Stomach (tissue), 9 donors: ENCODE measurements around the gene ST6GALNAC3. TPM values are rescaled to one million over a fixed set of nuclear protein-coding genes. Genes with fewer than 3 reads are reported as not detected.

Experiments
- DNase-seq, 2 donors: peaks; one replicate each; pipeline versions ENCODE4 v3.0.0 to v3.0.0-alpha.2; 2013 to 2019
- H3K27ac ChIP-seq, 5 donors: fragments of 200-600 bp in 4 of 5; sonication (generic) in 4 of 5; one replicate each; pipeline ENCODE4 v1.5.1; 2013 to 2019; ENCODE audit warnings: mild to moderate bottlenecking in 1 of 5, moderate library complexity in 1 of 5
- H3K27me3 ChIP-seq, 3 donors: fragments of 200-600 bp; sonication (generic); one replicate each; pipeline ENCODE4 v1.5.1; 2017 to 2019; ENCODE audit warnings: mixed run types in 1 of 3
- H3K36me3 ChIP-seq, 4 donors: fragments of 200-600 bp; sonication (generic); 1 replicate in 3 of 4; 2 replicates in 1 of 4; pipeline ENCODE4 v1.5.1; 2016 to 2019
- H3K4me1 ChIP-seq, 4 donors: fragments of 200-600 bp; sonication (generic); one replicate each; pipeline ENCODE4 v1.5.1; 2016 to 2019
- H3K4me3 ChIP-seq, 4 donors: fragments of 200-600 bp; sonication (generic) in 3 of 4; one replicate each; pipeline ENCODE4 v1.5.1; 2016 to 2019; ENCODE audit warnings: mild to moderate bottlenecking in 1 of 4
- H3K9me3 ChIP-seq, 4 donors: fragments of 200-600 bp; sonication (generic); one replicate each; pipeline ENCODE4 v1.5.1; 2016 to 2019
- CTCF ChIP-seq, 7 experiments: fragments of 450-650 bp in 4 of 7; fragments of 200-600 bp in 3 of 7; sonication (generic) in 3 of 7; IDR thresholded peaks; one replicate each; pipeline ENCODE4 v1.5.1; 2016 to 2019; ENCODE audit warnings: antibody characterized with exemption in 7 of 7, control low read depth in 2 of 7, mild to moderate bottlenecking in 1 of 7
- EP300 ChIP-seq: sonication (generic); formaldehyde crosslinking; IDR thresholded peaks from one replicate; pipeline ENCODE4 v1.6.1; 2017; ENCODE audit warnings: antibody characterized with exemption
- POLR2A ChIP-seq, 4 donors: fragments of 450-650 bp; IDR thresholded peaks; one replicate each; pipeline ENCODE4 v1.6.1; 2016; ENCODE audit warnings: antibody characterized with exemption in 4 of 4, control low read depth in 2 of 4, mild to moderate bottlenecking in 1 of 4, moderate library complexity in 1 of 4
- POLR2AphosphoS5 ChIP-seq, 3 donors: sonication (generic); formaldehyde crosslinking; IDR thresholded peaks; one replicate each; pipeline ENCODE4 v1.6.1; 2016; ENCODE audit warnings: antibody characterized with exemption in 3 of 3
- WGBS, 5 donors: extraction: QIAGEN DNeasy Blood & Tissue Kit in 3 of 5; methylation state at CpG; one replicate each; pipeline versions ENCODE4 v1.1.5 to v1.1.7; 2013 to 2018; 5-methylcytosine and 5-hydroxymethylcytosine counted together
- intact Hi-C: fragments of 100-400 bp; cut with DNase I; formaldehyde crosslinking; loops from one replicate; pipeline ENCODE4 v1.15.1; 2023; ENCODE audit warnings: low total_unique reads
- polyA plus RNA-seq, 3 donors: library from polyadenylated mRNA; stranded (reverse); fragments of 200-250 nt; gene quantifications; one replicate each; pipeline ENCODE4 v1.2.3, GENCODE V29; 2013
- total RNA-seq, 5 donors: library from RNA; depleted of rRNA; stranded (reverse); fragments of >200 nt; gene quantifications; one replicate each; pipeline versions ENCODE4 v1.1.0 to v1.2.3, GENCODE V29; 2014 to 2016
- donor health status: healthy with polysubstance abuse.
- donor health status: Bipolar disorder and iron deficiency.
- donor health status: healthy.

ST6GALNAC3 gene
- total and polyA plus RNA-seq, 8 donors = under 0.01 to 21.7 (median 1.2) TPM; not detected in 1

- no peaks in the 10 kb centered on the region for H3K36me3 ChIP-seq
- H3K4me1 ChIP-seq = no peaks in the 10 kb centered on the region
- no peak overlapping the region for H3K4me3 ChIP-seq
- no peak overlapping the region for H3K27ac ChIP-seq
- no peaks in the 10 kb centered on the region for H3K27me3 ChIP-seq
- 81 to 90% (median 88%) methylated on average over 3 of the region's 3 CpGs for WGBS, 5 donors
- DNase-seq = peak in 1 of 2 donors; percentile 49
- no peaks in the 10 kb centered on the region for H3K9me3 ChIP-seq
- intact Hi-C loops = no loop called here
- TF ChIP-seq CTCF (IDR thresholded peaks at IDR 0.05) = no peak
Observed at GRCh38 chr1:76418531-76418930, 344.0 kb downstream of the ST6GALNAC3 start.

- H3K27me3 ChIP-seq = no peaks in the 10 kb centered on the region
- intact Hi-C loops = no loop called here
- DNase-seq = no peak
- no peaks in the 10 kb centered on the region for H3K9me3 ChIP-seq
- no peak for TF ChIP-seq CTCF (IDR thresholded peaks at IDR 0.05)
- TF ChIP-seq POLR2A (IDR thresholded peaks at IDR 0.05) = no peak
- no peak for TF ChIP-seq POLR2AphosphoS5 (IDR thresholded peaks at IDR 0.05)
- no peak for TF ChIP-seq EP300
- no peaks in the 10 kb centered on the region for H3K36me3 ChIP-seq
- no peaks in the 10 kb centered on the region for H3K4me1 ChIP-seq
- H3K4me3 ChIP-seq = no peak overlapping the region
- H3K27ac ChIP-seq = no peak overlapping the region
- 70 to 82% (median 70%) methylated on average over 2 of the region's 2 CpGs for WGBS, 5 donors
Observed at GRCh38 chr1:76419603-76420002, 345.1 kb downstream of the ST6GALNAC3 start.

GRCh38 chr1:76425201-76426145, 350.9 kb downstream of the ST6GALNAC3 start:
- H3K27me3 ChIP-seq = no peaks in the 10 kb centered on the region
- intact Hi-C loops = no loop called here
- 70 to 82% (median 76%) methylated on average over 10 of the region's 10 CpGs for WGBS, 5 donors
- no peak overlapping the region for H3K4me3 ChIP-seq
- H3K9me3 ChIP-seq = no peaks in the 10 kb centered on the region
- H3K27ac ChIP-seq = no peak overlapping the region
- no peaks in the 10 kb centered on the region for H3K4me1 ChIP-seq
- no peaks in the 10 kb centered on the region for H3K36me3 ChIP-seq
- TF ChIP-seq CTCF (IDR thresholded peaks at IDR 0.05) (no peak), EP300 (no peak), POLR2AphosphoS5 (IDR thresholded peaks at IDR 0.05) (no peak), POLR2A (IDR thresholded peaks at IDR 0.05) (no peak)
- DNase-seq = peak in 1 of 2 donors; percentile 65

GRCh38 chr1:76426606-76427005, 352.1 kb downstream of the ST6GALNAC3 start:
- Histone ChIP-seq H3K4me1 (no peaks in the 10 kb centered on the region), H3K27me3 (no peaks in the 10 kb centered on the region), H3K36me3 (no peaks in the 10 kb centered on the region), H3K9me3 (no peaks in the 10 kb centered on the region), H3K27ac (no peak overlapping the region), H3K4me3 (no peak overlapping the region)
- DNase-seq = no peak
- 95 to 97% (median 96%) methylated on average over 4 of the region's 4 CpGs for WGBS, 5 donors
- intact Hi-C loops = no loop called here
- no peak for TF ChIP-seq CTCF (IDR thresholded peaks at IDR 0.05)
- no peak for TF ChIP-seq POLR2AphosphoS5 (IDR thresholded peaks at IDR 0.05)
- no peak for TF ChIP-seq EP300
- no peak for TF ChIP-seq POLR2A (IDR thresholded peaks at IDR 0.05)
